ENCODE measurements around the gene POLR3GL. TPM values are rescaled to one million over a fixed set of nuclear protein-coding genes. Genes with fewer than 3 reads are reported as not detected.

The POLR3GL gene
- total RNA-seq, 1 experiment from 2014 or later, result 7.9 TPM

DNA sequence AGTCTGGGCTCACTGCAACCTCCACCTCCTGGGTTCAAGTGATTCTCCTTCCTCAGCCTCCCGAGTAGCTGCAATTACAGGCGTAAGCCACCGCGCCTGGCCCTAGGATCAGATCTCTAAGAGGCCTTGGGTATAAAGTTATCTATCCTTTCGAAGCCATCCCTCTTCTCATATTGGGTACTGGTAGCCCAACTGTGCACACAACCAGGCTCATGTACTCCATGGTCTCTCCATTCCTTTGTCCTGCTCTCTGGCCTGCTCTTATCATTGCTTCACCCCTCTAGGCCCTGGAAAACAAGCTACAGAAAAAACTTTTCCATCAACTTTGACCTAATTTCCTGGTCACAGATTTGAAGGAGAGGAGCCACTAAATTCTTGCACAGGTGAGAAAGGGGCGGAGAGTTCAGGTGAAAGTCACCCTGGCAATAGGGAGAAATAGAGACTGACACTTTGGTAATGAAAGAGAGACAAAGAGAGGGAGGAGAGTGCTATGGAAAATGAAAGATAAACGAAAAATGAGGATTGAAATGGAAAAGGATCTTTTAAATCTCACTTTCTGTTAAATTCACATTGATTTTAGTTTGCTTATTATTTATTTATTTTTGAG lies 25.9 kb downstream of the POLR3GL start:
- WGBS (ENCODE audit: extremely low coverage, insufficient read length, low lambda C conversion rate), result no CpG with 5 or more reads among the region's 7 CpGs
- no peak overlapping the region for H3K4me3 Mint-ChIP-seq
- peak overlapping the region; percentile 48 for H3K18ac ChIP-seq (ENCODE audit: insufficient read length, low read depth, low read length)
- no peak overlapping the region for H3K27ac ChIP-seq (ENCODE audit: insufficient read length, low read depth, low read length)
- no peaks in the 10 kb centered on the region for H3K79me2 ChIP-seq (ENCODE audit: insufficient read depth, low read length)
- no peak overlapping the region for H2AK5ac ChIP-seq (ENCODE audit: insufficient read length, low read length)
- TF ChIP-seq, protein P1, sequence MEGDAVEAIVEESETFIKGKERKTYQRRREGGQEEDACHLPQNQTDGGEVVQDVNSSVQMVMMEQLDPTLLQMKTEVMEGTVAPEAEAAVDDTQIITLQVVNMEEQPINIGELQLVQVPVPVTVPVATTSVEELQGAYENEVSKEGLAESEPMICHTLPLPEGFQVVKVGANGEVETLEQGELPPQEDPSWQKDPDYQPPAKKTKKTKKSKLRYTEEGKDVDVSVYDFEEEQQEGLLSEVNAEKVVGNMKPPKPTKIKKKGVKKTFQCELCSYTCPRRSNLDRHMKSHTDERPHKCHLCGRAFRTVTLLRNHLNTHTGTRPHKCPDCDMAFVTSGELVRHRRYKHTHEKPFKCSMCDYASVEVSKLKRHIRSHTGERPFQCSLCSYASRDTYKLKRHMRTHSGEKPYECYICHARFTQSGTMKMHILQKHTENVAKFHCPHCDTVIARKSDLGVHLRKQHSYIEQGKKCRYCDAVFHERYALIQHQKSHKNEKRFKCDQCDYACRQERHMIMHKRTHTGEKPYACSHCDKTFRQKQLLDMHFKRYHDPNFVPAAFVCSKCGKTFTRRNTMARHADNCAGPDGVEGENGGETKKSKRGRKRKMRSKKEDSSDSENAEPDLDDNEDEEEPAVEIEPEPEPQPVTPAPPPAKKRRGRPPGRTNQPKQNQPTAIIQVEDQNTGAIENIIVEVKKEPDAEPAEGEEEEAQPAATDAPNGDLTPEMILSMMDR (conservative IDR thresholded peaks at IDR 0.05), result no peak
- no peaks in the 10 kb centered on the region for H4K20me1 ChIP-seq (ENCODE audit: control insufficient read depth, insufficient read depth, insufficient read length)
- H3K23ac ChIP-seq (ENCODE audit: insufficient read length, low read depth, low read length), result no peak overlapping the region
- no peak overlapping the region for H4K5ac ChIP-seq (ENCODE audit: insufficient read length, low read depth, low read length)
- no peak overlapping the region; the same call in 1 of the 2 replicates for H3K14ac ChIP-seq (ENCODE audit: insufficient read depth, low read length)
- no peak overlapping the region for H4K8ac ChIP-seq (replicated peaks; ENCODE audit: insufficient read length, low read depth, low read length)
- DNase-seq, result no peak
- H3K27ac Mint-ChIP-seq, result peak overlapping the region in 1 of 3 experiments; percentile 62; a peak in 3 of 7 replicates
- no peak overlapping the region for H3K4ac ChIP-seq (ENCODE audit: low read depth, low read length)
- H3K4me1 Mint-ChIP-seq, result peaks cover 28 to 42% of the 10 kb centered on the region in 2 experiments
- H2BK5ac ChIP-seq (ENCODE audit: insufficient read length, low read length), result no peak overlapping the region
- H3K4me2 ChIP-seq (ENCODE audit: insufficient read depth, insufficient read length, low read length), result no peak overlapping the region
- no peak overlapping the region for H3K56ac ChIP-seq (ENCODE audit: insufficient read length, low read depth, low read length)
- peaks cover 12% of the 10 kb centered on the region for H3K23me2 ChIP-seq (ENCODE audit: insufficient read length, low read depth, low read length, poor library complexity, severe bottlenecking)
- H2BK120ac ChIP-seq (ENCODE audit: low read depth, low read length, poor library complexity, severe bottlenecking), result no peak overlapping the region
- no peak overlapping the region for H4K91ac ChIP-seq (ENCODE audit: insufficient read length, low read depth, low read length)
- no peak overlapping the region for H3K9ac ChIP-seq (ENCODE audit: extremely low read depth, insufficient read length, low read length)
- H3K27me3 ChIP-seq (ENCODE audit: insufficient read depth, low read length), result no peaks in the 10 kb centered on the region
- no peaks in the 10 kb centered on the region for H3K27me3 Mint-ChIP-seq (ENCODE audit: low read depth)
- no peaks in the 10 kb centered on the region for H3K9me3 ChIP-seq (ENCODE audit: control insufficient read depth, low read depth, low read length)
- H3K9me3 Mint-ChIP-seq, result no peaks in the 10 kb centered on the region
- no peak overlapping the region for H2AFZ ChIP-seq (ENCODE audit: low read length)
- no peak overlapping the region for H2BK15ac ChIP-seq (ENCODE audit: low read depth, low read length)
- H2BK20ac ChIP-seq (ENCODE audit: low read depth, low read length, poor library complexity, severe bottlenecking), result no peak overlapping the region
- peaks cover 4% of the 10 kb centered on the region; the same call in 1 of the 2 replicates for H3K4me1 ChIP-seq (ENCODE audit: insufficient read depth, low read length)
- peaks cover 26 to 31% (median 30%) of the 10 kb centered on the region in 3 experiments for H3K36me3 Mint-ChIP-seq (ENCODE audit: insufficient read depth in 1 of 3, low read depth in 3 of 3)
- peak overlapping the region; percentile 43 for H2BK12ac ChIP-seq (ENCODE audit: insufficient read length, low read depth, low read length)
- H3K79me1 ChIP-seq (ENCODE audit: insufficient read depth, low read depth, low read length, poor library complexity, severe bottlenecking), result peaks cover 6% of the 10 kb centered on the region
- no peak overlapping the region for H3T11ph ChIP-seq (ENCODE audit: low read length)

Measured in H9 (cell line).